ENCODE results near the gene GLIS1.

Gene GLIS1

GRCh38 chr1:53616511-53616910 is 122.5 kb downstream of the GLIS1 start:
- CTCF ChIA-PET: no interaction called here
- TF ChIP-seq ARNT (IDR thresholded peaks at IDR 0.05) (no peak), SP1 (IDR thresholded peaks at IDR 0.05) (no peak), HDGF (IDR thresholded peaks at IDR 0.05; ENCODE audit: borderline replicate concordance) (no peak), BHLHE40 (IDR thresholded peaks at IDR 0.05; ENCODE audit: borderline replicate concordance) (no peak)
- POLR2A ChIA-PET: no interaction called here
- DNase-seq (ENCODE audit: extremely low spot score): no peak

GRCh38 chr1:53615101-53615500 is 123.9 kb downstream of the GLIS1 start:
- no peak for DNase-seq (ENCODE audit: extremely low spot score)
- ChIA-PET POLR2A (no interaction called here), CTCF (interaction anchor here (1.4 kb wide), 1 partner anchor 22 kb away, joined by 3 read pairs; no protein-coding TSS in a partner anchor)
- no peak for TF ChIP-seq HDGF (IDR thresholded peaks at IDR 0.05; ENCODE audit: borderline replicate concordance)
- TF ChIP-seq ELF4 (IDR thresholded peaks at IDR 0.05): no peak
- no peak for TF ChIP-seq SP1 (IDR thresholded peaks at IDR 0.05)

GRCh38 chr1:53614231-53615021 is 124.5 kb downstream of the GLIS1 start:
- TF ChIP-seq L3MBTL2 (conservative IDR thresholded peaks at IDR 0.05) (no peak), CTBP1 (IDR thresholded peaks at IDR 0.05; ENCODE audit: borderline replicate concordance) (no peak), FOXA1 (IDR thresholded peaks at IDR 0.05) (no peak), FOXK2 (IDR thresholded peaks at IDR 0.05) (no peak), BHLHE40 (IDR thresholded peaks at IDR 0.05; ENCODE audit: borderline replicate concordance) (no peak), HDGF (IDR thresholded peaks at IDR 0.05; ENCODE audit: borderline replicate concordance) (no peak), FOXM1 (IDR thresholded peaks at IDR 0.05; ENCODE audit: borderline replicate concordance) (no peak), PKNOX1 (IDR thresholded peaks at IDR 0.05) (no peak), NFRKB (IDR thresholded peaks at IDR 0.05) (no peak), SP1 (IDR thresholded peaks at IDR 0.05) (no peak), ELF4 (IDR thresholded peaks at IDR 0.05) (no peak), ARNT (IDR thresholded peaks at IDR 0.05) (no peak), SUZ12 (IDR thresholded peaks at IDR 0.05) (no peak), LEF1 (IDR thresholded peaks at IDR 0.05; ENCODE audit: borderline replicate concordance) (no peak), TARDBP (IDR thresholded peaks at IDR 0.05) (no peak)
- no peak for DNase-seq (ENCODE audit: extremely low spot score)
- CTCF ChIA-PET: no interaction called here
- POLR2A ChIA-PET: no interaction called here

- TF ChIP-seq ARNT (IDR thresholded peaks at IDR 0.05): no peak
- POLR2A ChIA-PET: interaction anchor here (1.0 kb wide), 1 partner anchor 12 kb away, joined by 3 read pairs; no protein-coding TSS in a partner anchor
- CTCF ChIA-PET: interaction anchor here (0.9 kb wide), 1 partner anchor 123 kb away, joined by 3 read pairs; no protein-coding TSS in a partner anchor
- DNase-seq (ENCODE audit: extremely low spot score): no peak
Observed at GRCh38 chr1:53608676-53609075, 130.3 kb downstream of the GLIS1 start.

GRCh38 chr1:53608071-53608470 is 130.9 kb downstream of the GLIS1 start:
- TF ChIP-seq CTBP1 (IDR thresholded peaks at IDR 0.05; ENCODE audit: borderline replicate concordance) (no peak), SP1 (IDR thresholded peaks at IDR 0.05) (no peak), FOXK2 (IDR thresholded peaks at IDR 0.05) (no peak), L3MBTL2 (conservative IDR thresholded peaks at IDR 0.05) (no peak), TARDBP (IDR thresholded peaks at IDR 0.05) (no peak), LEF1 (IDR thresholded peaks at IDR 0.05; ENCODE audit: borderline replicate concordance) (no peak), PKNOX1 (IDR thresholded peaks at IDR 0.05) (no peak), NFRKB (IDR thresholded peaks at IDR 0.05) (no peak), ELF4 (IDR thresholded peaks at IDR 0.05) (no peak), FOXA1 (IDR thresholded peaks at IDR 0.05) (no peak), SUZ12 (IDR thresholded peaks at IDR 0.05) (no peak), BHLHE40 (IDR thresholded peaks at IDR 0.05; ENCODE audit: borderline replicate concordance) (no peak), ARNT (IDR thresholded peaks at IDR 0.05) (no peak), HDGF (IDR thresholded peaks at IDR 0.05; ENCODE audit: borderline replicate concordance) (no peak), ZNF384 (IDR thresholded peaks at IDR 0.05) (no peak), FOXM1 (IDR thresholded peaks at IDR 0.05; ENCODE audit: borderline replicate concordance) (no peak)
- POLR2A ChIA-PET: interaction anchor here (1.0 kb wide), 1 partner anchor 12 kb away, joined by 3 read pairs; no protein-coding TSS in a partner anchor
- DNase-seq (ENCODE audit: extremely low spot score): no peak
- CTCF ChIA-PET: interaction anchor here (0.7 kb wide), 1 partner anchor 594 kb away, joined by 4 read pairs; no protein-coding TSS in a partner anchor

- peak; percentile 25 for DNase-seq (ENCODE audit: extremely low spot score)
- ChIA-PET CTCF (no interaction called here), POLR2A (no interaction called here)
- TF ChIP-seq FOXM1 (IDR thresholded peaks at IDR 0.05; ENCODE audit: borderline replicate concordance) (no peak), FOXK2 (IDR thresholded peaks at IDR 0.05) (no peak), ARNT (IDR thresholded peaks at IDR 0.05) (no peak), L3MBTL2 (conservative IDR thresholded peaks at IDR 0.05) (no peak), BHLHE40 (IDR thresholded peaks at IDR 0.05; ENCODE audit: borderline replicate concordance) (no peak)
Observed at GRCh38 chr1:53606651-53607051, 132.3 kb downstream of the GLIS1 start.

- TF ChIP-seq FOXM1 (IDR thresholded peaks at IDR 0.05; ENCODE audit: borderline replicate concordance) (no peak), L3MBTL2 (conservative IDR thresholded peaks at IDR 0.05) (no peak), HDGF (IDR thresholded peaks at IDR 0.05; ENCODE audit: borderline replicate concordance) (no peak), NFRKB (IDR thresholded peaks at IDR 0.05) (no peak), ELF4 (IDR thresholded peaks at IDR 0.05) (no peak), FOXK2 (IDR thresholded peaks at IDR 0.05) (no peak), LEF1 (IDR thresholded peaks at IDR 0.05; ENCODE audit: borderline replicate concordance) (no peak), ARNT (IDR thresholded peaks at IDR 0.05) (no peak)
- CTCF ChIA-PET: no interaction called here
Observed at GRCh38 chr1:53606197-53606596, 132.8 kb downstream of the GLIS1 start.

More at GRCh38 chr1:53606197-53606596, 132.8 kb downstream of the GLIS1 start:
- POLR2A ChIA-PET: no interaction called here
- no peak for DNase-seq (ENCODE audit: extremely low spot score)
